Muscle of leg (tissue), 11 donors: ENCODE measurements around the gene KCNJ5. TPM values are rescaled to one million over a fixed set of nuclear protein-coding genes. Genes with fewer than 3 reads are reported as not detected.
A peak's percentile ranks its signal among the peaks of the same experiment; 100 is the strongest.

Experiments
- DNase-seq: peaks from one replicate; pipeline ENCODE4 v3.0.0; 2013
- H3K27ac ChIP-seq: one replicate; pipeline ENCODE4 v1.5.1; 2013; ENCODE audit warnings: mild to moderate bottlenecking, low read length, control low read depth
- H3K27me3 ChIP-seq: one replicate; pipeline ENCODE4 v1.6.1; 2013; ENCODE audit warnings: low read length; ENCODE audit not compliant: control insufficient read depth, insufficient read depth
- H3K36me3 ChIP-seq: one replicate; pipeline ENCODE4 v1.6.1; 2013; ENCODE audit warnings: low read length; ENCODE audit not compliant: control insufficient read depth, insufficient read depth
- H3K4me1 ChIP-seq: one replicate; pipeline ENCODE4 v1.6.1; 2013; ENCODE audit warnings: low read length; ENCODE audit not compliant: control insufficient read depth, insufficient read depth
- H3K4me3 ChIP-seq: one replicate; pipeline ENCODE4 v1.5.1; 2013; ENCODE audit warnings: low read length, control low read depth
- H3K9me3 ChIP-seq: replicated peaks from 2 replicates; pipeline ENCODE4 v1.6.1; 2013; ENCODE audit warnings: low read depth, low read length; ENCODE audit not compliant: control insufficient read depth
- whole genome bisulfite sequencing: methylation state at CpG from one replicate; pipeline ENCODE4 v1.1.5; 2013; ENCODE audit warnings: missing lambda C conversion rate; ENCODE audit not compliant: insufficient coverage; 5-methylcytosine and 5-hydroxymethylcytosine counted together
- polyA plus RNA-seq, 8 donors: library from polyadenylated mRNA; unstranded; fragments of 120-200 nt; gene quantifications; one replicate each; pipeline versions ENCODE4 v1.2.1 to v1.2.3, GENCODE V29; 2013; ENCODE audit warnings: inconsistent platforms in 1 of 8, low replicate concordance in 1 of 8; ENCODE audit not compliant: insufficient read length in 8 of 8, insufficient read depth in 1 of 8
- total RNA-seq: library from RNA; stranded (reverse); fragments of 120-200 nt; gene quantifications from one replicate; pipeline ENCODE4 v1.2.4, GENCODE V29; 2013

Gene KCNJ5
- total and polyA plus RNA-seq, 9 donors, result 0.35 to 1.5 (median 0.57) TPM

- Histone ChIP-seq H3K36me3 (no peaks in the 10 kb centered on the region), H3K9me3 (no peaks in the 10 kb centered on the region), H3K27me3 (peaks cover 4% of the 10 kb centered on the region), H3K4me3 (no peak overlapping the region), H3K27ac (peak overlapping the region; percentile 7), H3K4me1 (peaks cover 51% of the 10 kb centered on the region)
- 39% methylated on average over 6 of the region's 12 CpGs for WGBS
- DNase-seq, result peak; percentile 45
These were observed 38.8 kb downstream of the KCNJ5 start for GRCh38 chr11:128929991-128930390.

- peaks cover 45% of the 10 kb centered on the region for H3K4me1 ChIP-seq
- peaks cover 4% of the 10 kb centered on the region for H3K27me3 ChIP-seq
- no peaks in the 10 kb centered on the region for H3K9me3 ChIP-seq
- DNase-seq, result no peak
- H3K4me3 ChIP-seq, result no peak overlapping the region
- no peaks in the 10 kb centered on the region for H3K36me3 ChIP-seq
- WGBS, result no CpG with 5 or more reads among the region's 3 CpGs
- H3K27ac ChIP-seq, result peak overlapping the region; percentile 81
These were observed 39.9 kb downstream of the KCNJ5 start for GRCh38 chr11:128931066-128931465.

GRCh38 chr11:128931668-128932067, 40.5 kb downstream of the KCNJ5 start:
- Histone ChIP-seq H3K27me3 (peaks cover 2% of the 10 kb centered on the region), H3K27ac (peak overlapping the region; percentile 83), H3K9me3 (no peaks in the 10 kb centered on the region), H3K36me3 (no peaks in the 10 kb centered on the region), H3K4me1 (peaks cover 46% of the 10 kb centered on the region), H3K4me3 (no peak overlapping the region)
- DNase-seq, result peak; percentile 85
- WGBS, result 89% methylated on average over 3 of the region's 6 CpGs

GRCh38 chr11:128933481-128934178, 42.5 kb downstream of the KCNJ5 start:
- Histone ChIP-seq H3K4me3 (no peak overlapping the region), H3K36me3 (no peaks in the 10 kb centered on the region), H3K27me3 (no peaks in the 10 kb centered on the region), H3K4me1 (peaks cover 52% of the 10 kb centered on the region), H3K9me3 (no peaks in the 10 kb centered on the region), H3K27ac (no peak overlapping the region)
- WGBS, result 87% methylated on average over 7 of the region's 7 CpGs
- no peak for DNase-seq

GRCh38 chr11:128934351-128934750, 43.2 kb downstream of the KCNJ5 start:
- 85% methylated on average over 7 of the region's 7 CpGs for WGBS
- Histone ChIP-seq H3K9me3 (no peaks in the 10 kb centered on the region), H3K4me3 (no peak overlapping the region), H3K4me1 (peaks cover 55% of the 10 kb centered on the region), H3K36me3 (no peaks in the 10 kb centered on the region), H3K27me3 (no peaks in the 10 kb centered on the region), H3K27ac (no peak overlapping the region)
- no peak for DNase-seq

- H3K36me3 ChIP-seq, result no peaks in the 10 kb centered on the region
These were observed 43.8 kb downstream of the KCNJ5 start for GRCh38 chr11:128934926-128935325.

GRCh38 chr11:128936606-128937251, 45.6 kb downstream of the KCNJ5 start:
- H3K36me3 ChIP-seq, result no peaks in the 10 kb centered on the region
- H3K27me3 ChIP-seq, result no peaks in the 10 kb centered on the region
- H3K4me3 ChIP-seq, result no peak overlapping the region
- no peaks in the 10 kb centered on the region for H3K9me3 ChIP-seq
- H3K4me1 ChIP-seq, result peaks cover 50% of the 10 kb centered on the region
- H3K27ac ChIP-seq, result no peak overlapping the region
- no peak for DNase-seq
- 55% methylated on average over 10 of the region's 16 CpGs for WGBS

More at GRCh38 chr11:128934926-128935325, 43.8 kb downstream of the KCNJ5 start:
- no peaks in the 10 kb centered on the region for H3K27me3 ChIP-seq
- peaks cover 55% of the 10 kb centered on the region for H3K4me1 ChIP-seq
- no peak overlapping the region for H3K27ac ChIP-seq
- 88% methylated on average over 7 of the region's 10 CpGs for WGBS
- no peak overlapping the region for H3K4me3 ChIP-seq
- no peaks in the 10 kb centered on the region for H3K9me3 ChIP-seq
- no peak for DNase-seq

- no peaks in the 10 kb centered on the region for H3K27me3 ChIP-seq
- no peak for DNase-seq
- peaks cover 45% of the 10 kb centered on the region for H3K4me1 ChIP-seq
- H3K9me3 ChIP-seq, result no peaks in the 10 kb centered on the region
- H3K4me3 ChIP-seq, result no peak overlapping the region
- WGBS, result 61% methylated on average over 9 of the region's 9 CpGs
- no peak overlapping the region for H3K27ac ChIP-seq
- H3K36me3 ChIP-seq, result no peaks in the 10 kb centered on the region
These were observed 46.3 kb downstream of the KCNJ5 start for GRCh38 chr11:128937480-128937879.

- WGBS, result 84% methylated on average over 15 of the region's 16 CpGs
- Histone ChIP-seq H3K4me3 (no peak overlapping the region), H3K4me1 (peaks cover 41% of the 10 kb centered on the region)
These were observed 47.2 kb downstream of the KCNJ5 start for GRCh38 chr11:128938156-128938885.

GRCh38 chr11:128939591-128939990, 48.4 kb downstream of the KCNJ5 start:
- no peaks in the 10 kb centered on the region for H3K36me3 ChIP-seq
- H3K27me3 ChIP-seq, result no peaks in the 10 kb centered on the region
- DNase-seq, result peak; percentile 43
- H3K4me3 ChIP-seq, result no peak overlapping the region
- peaks cover 40% of the 10 kb centered on the region for H3K4me1 ChIP-seq
- no peaks in the 10 kb centered on the region for H3K9me3 ChIP-seq
- 40% methylated on average over 11 of the region's 11 CpGs for WGBS
- no peak overlapping the region for H3K27ac ChIP-seq

More at GRCh38 chr11:128938156-128938885, 47.2 kb downstream of the KCNJ5 start:
- Histone ChIP-seq H3K27ac (no peak overlapping the region), H3K36me3 (no peaks in the 10 kb centered on the region), H3K27me3 (no peaks in the 10 kb centered on the region), H3K9me3 (no peaks in the 10 kb centered on the region)
- no peak for DNase-seq
